ENCODE measurements around the gene MIDN.
"Not testable (repeated sequence)": the region's sequence is repeated elsewhere in the genome, so short reads cannot be mapped to it uniquely, and the experiment has no call there.

The MIDN gene

GRCh38 chr19:1240925-1241324, 7.5 kb upstream of the MIDN start:
- no peak for TF ChIP-seq CTCF (IDR thresholded peaks at IDR 0.05; ENCODE audit: extremely low read depth, missing control alignments)
- DNase-seq (ENCODE audit: low spot score) = no peak

- peak; percentile 98 for DNase-seq (ENCODE audit: low spot score)
- no peak for TF ChIP-seq CTCF (IDR thresholded peaks at IDR 0.05; ENCODE audit: extremely low read depth, missing control alignments)
Observed at GRCh38 chr19:1241417-1242095, 6.8 kb upstream of the MIDN start, which contains the start of gene ATP5F1D. Gene ATP5F1D, plus strand, starts transcription at chr19:1241751. Its CDS starts 100 bp downstream, at chr19:1241851.

- peak; percentile 89 for TF ChIP-seq CTCF (IDR thresholded peaks at IDR 0.05; ENCODE audit: extremely low read depth, missing control alignments)
- peak; percentile 92 for DNase-seq (ENCODE audit: low spot score)
Observed at GRCh38 chr19:1243768-1244692, 4.4 kb upstream of the MIDN start.

- no peak for TF ChIP-seq CTCF (IDR thresholded peaks at IDR 0.05; ENCODE audit: extremely low read depth, missing control alignments)
Observed at GRCh38 chr19:1244693-1245451, 3.5 kb upstream of the MIDN start.

GRCh38 chr19:1245494-1246264, 2.7 kb upstream of the MIDN start:
- TF ChIP-seq CTCF (IDR thresholded peaks at IDR 0.05; ENCODE audit: extremely low read depth, missing control alignments) = no peak
- no peak for DNase-seq (ENCODE audit: low spot score)

More at GRCh38 chr19:1244693-1245451, 3.5 kb upstream of the MIDN start:
- DNase-seq (ENCODE audit: low spot score) = no peak

GRCh38 chr19:1246265-1247087, 1.9 kb upstream of the MIDN start:
- not testable (repeated sequence) for DNase-seq (ENCODE audit: low spot score)
